GM21529 (cell line): Measurements from ENCODE around the gene BANK1.

Source experiments
- ATAC-seq: cut with Tn5 transposase; IDR thresholded peaks from one replicate; pipeline ENCODE4 v1.9.1; 2021; ENCODE audit not compliant: unreplicated experiment

The BANK1 gene

DNA sequence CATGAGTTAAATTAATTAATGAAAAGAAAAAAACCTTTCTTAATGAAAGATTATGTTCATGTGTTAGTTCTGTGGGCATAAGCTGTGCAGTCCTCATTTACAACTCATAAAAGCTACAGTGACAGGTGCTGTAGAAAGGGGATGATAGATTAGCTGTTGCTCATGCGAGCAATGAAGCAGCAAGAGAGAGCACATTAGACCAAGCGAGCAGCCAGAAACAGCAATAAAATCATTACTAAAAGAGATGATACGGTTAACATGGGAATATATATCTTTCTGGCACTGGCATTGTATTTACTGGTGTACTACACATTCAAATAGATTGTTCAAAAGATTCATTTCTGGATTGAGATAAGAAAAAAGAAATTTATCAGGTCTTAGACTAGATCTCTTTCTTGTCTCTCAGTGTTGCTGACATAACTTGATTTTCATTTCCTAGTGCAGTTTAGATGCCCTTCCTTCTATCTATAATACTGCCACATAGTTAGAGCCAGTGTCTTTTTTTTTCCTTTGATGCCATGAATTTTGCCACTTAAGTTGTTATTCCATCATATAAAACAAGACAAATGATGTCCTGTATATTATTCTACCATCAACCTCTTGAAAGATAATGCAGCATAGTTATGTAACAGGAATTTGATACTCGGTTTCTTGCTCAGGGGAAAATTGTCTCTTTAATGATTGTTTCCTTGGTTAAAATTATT is 164.6 kb downstream of the BANK1 start:
- ATAC-seq: no peak

DNA sequence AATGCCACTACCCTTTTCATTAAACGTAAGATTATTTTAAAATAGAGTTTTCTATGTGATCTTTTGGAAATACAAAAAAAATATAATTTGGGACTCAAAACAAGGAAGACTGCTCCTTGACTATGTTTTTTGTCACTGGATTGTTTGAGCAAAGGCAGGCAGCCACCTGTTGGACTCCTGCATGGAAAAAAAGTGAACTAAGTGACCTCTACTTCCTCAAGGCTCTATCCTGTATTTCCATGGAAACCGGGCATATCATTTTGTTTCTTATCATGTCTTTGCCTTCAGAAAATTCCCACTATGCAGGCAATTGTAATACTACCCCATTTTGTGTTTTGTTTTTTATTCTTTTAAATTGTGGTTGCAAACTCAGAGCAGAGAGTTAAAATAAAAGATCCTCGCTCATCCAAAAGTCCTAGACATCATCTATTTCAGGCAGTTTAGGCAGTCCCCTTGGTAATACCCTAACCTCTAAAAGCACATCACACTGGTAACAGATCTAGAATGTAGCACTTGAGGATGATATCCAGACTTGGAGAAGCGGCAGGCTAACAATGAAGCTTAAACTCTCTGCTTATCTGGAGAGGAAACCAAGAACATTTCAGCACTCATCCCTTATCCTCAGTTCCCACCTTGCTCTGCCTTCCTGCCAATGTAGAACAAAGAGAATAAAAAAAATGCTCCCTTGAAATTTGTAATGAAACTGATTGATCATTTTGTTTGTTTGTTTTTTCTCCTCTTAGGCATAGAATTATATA is 165.7 kb downstream of the BANK1 start:
- no peak for ATAC-seq

DNA sequence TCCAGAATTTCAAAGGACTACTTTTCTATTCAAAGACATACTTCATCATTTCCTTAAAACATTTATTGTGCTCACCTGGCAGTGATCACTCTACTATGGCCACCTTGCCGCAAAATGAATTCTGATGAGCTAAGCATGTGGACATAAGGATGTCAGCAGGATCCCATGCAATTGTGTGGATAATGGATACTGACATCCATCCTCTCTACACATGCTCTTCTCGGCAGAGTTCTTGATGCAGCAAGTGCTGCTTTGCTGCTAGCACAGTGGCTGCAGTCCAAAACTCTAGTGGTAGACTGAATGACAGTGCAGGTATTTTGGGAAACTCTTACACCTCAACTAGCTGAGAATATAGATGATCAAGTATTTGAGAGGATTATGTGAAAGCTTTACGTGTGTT is 168.0 kb downstream of the BANK1 start:
- no peak for ATAC-seq

DNA sequence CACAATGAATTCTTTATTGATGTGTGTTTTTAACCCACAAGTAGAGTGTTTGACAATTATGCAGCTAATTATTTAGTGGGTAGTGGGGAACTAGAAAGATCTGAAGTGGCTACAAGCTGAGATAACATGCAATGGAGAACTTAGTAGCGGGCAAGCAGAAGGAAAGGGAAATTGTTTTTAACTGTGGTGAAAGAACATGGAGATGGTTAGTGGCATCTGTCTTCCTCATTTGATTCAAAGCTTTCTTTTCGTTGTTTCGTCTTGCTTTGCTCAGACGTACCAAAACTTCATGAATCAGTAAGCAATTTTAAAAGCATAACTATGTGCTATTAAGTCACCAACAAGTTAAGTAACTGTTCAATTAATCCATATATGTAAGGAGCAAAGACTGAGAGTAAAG is 169.9 kb downstream of the BANK1 start:
- ATAC-seq: no peak

DNA sequence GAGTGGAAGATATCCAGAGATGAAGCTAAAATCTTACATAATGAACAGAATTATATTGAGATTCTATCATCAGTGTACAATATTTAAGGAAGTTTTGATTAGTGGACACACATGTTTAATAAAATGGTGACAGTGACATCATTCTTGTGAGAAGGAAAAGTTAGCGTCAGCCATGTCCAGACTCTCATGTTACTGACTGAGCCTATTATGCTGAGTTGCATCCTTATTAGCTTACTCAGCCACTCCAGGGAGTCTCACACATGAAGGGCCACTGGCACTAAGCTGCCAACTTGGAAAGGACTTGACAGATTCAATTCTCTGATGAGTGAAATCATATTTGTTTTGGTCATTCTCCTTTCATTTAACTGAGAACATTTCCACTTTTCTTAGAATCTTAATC is 170.6 kb downstream of the BANK1 start:
- ATAC-seq: no peak

DNA sequence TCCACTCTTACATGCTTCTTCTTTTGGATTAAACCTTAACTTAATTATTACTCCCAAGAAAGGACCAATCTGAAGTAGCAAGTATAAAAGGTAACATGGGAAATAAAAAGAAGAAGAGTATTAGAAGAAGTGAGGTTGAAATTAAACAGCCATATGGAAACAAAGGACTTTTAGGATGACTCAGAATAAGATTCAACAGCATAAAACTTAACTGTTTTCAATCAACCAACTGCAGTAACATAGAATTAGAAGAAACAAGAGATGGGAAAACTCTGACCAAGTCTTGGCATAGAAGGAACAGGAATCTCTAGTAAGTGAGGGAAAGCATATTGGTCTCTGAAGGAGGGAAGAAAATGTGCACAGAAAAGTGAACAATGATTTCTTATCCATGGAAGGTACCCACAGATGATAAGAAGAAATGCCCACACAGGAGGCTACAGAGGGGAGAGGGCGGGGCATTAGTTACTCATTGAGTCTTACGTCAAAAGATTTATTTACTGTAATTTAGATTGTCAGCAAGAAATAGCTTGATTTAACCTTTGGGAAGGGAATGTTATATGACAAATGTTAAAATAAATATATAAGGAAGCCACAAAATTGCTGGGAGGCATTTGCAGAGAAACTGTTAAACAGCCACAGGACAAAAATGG is 177.3 kb downstream of the BANK1 start:
- no peak for ATAC-seq

DNA sequence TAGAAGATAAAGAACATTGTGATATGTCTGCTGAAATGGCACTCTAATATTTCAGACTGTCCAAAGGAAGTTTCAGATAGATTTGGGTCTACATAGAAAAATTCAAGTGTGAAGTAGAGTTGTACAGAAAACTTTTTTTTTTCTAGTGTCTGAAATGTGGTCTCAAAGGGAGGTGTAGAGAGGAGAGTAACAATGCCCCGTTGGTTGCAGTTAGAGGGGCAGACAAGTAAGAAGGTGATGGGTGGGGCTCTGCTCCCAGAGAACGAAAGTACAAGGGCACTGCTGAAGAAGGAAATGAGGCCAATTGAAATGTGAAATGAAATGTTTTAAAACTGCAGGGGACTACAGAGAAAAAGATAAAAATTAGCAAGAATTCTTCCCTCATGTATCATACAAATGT is 177.8 kb downstream of the BANK1 start:
- no peak for ATAC-seq

DNA sequence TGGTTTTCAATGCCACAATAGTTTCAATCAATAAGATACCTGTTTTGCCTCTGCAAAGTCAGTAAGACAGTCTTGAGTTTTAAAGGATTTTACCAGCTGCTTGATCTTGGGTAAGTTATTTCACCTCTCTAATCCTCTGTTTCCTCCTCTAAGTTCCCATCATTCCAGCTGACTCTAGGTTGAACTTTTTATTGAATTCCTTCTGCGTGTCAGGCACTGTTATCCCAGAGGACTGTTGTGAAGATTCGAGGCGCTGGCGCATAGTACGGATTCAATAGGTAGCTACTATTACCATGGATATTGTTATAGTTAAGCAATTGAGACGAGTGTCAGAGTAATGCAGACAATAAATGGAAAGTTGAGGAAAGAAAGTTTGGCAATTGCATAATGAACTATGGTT is 179.4 kb downstream of the BANK1 start:
- ATAC-seq: no peak

DNA sequence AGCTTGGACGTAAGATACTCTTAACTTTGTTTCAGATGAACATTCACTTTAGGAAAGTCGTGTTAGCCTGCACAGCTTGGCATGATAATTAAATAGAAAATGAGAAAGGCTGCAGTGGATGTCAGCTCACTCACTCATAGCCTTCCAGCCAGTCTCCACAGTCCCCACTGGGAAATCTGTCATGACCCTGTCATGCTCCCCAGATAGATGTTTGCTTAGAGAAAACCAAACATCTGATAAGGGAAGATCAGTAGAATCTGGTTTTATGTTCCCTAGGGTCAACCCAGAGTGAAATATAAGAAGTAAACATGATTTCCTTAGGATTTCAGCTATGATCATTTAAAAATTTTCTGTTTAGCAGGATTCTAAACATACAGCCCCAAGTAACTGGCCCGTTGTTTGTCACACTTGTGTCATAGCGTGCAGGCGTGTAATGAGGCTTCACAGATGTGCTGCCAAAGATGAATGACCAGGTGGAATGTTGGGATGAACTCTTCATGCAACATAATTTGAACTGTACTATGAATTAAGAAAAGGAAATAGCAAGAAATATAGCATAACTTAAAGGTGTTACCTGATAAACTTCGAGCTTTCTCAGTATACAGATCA is 180.1 kb downstream of the BANK1 start:
- no peak for ATAC-seq

DNA sequence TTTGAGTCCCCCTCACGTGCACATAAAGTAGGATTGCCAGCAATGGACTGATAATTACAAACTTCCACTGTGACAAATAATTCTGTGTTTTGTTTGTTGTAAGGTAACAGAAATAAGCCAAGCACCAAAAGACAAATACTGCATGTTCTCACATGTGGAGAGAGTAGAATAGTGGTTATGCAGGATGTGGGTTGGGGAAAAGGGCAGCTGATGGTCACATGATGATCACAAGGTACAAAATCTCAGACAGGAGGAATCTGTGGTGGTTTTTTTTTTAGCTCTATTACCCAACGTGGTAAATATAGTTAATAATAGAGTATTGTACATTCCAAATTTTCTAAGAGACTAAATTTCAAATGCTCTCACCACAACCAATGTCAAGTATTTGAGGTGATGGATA is 182.3 kb downstream of the BANK1 start:
- ATAC-seq: no peak

DNA sequence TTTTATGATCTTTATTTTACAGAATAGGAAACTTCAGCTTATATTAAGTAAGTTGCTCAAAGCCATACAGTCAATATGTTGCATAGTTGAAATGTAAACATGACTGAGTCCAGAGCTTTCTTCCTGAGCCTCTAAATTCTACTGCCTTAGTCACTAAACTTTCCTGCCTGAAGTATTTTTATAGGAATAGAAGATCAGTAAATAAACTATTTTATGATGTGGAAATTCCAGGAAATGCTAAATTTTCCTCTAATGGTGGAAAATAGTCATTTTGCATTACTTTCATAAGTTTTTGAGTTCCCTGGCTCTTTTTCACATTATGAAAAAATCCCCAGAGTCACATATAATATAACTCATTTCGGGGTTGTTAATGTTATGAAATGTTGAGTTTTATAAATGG is 182.8 kb downstream of the BANK1 start:
- ATAC-seq: no peak

DNA sequence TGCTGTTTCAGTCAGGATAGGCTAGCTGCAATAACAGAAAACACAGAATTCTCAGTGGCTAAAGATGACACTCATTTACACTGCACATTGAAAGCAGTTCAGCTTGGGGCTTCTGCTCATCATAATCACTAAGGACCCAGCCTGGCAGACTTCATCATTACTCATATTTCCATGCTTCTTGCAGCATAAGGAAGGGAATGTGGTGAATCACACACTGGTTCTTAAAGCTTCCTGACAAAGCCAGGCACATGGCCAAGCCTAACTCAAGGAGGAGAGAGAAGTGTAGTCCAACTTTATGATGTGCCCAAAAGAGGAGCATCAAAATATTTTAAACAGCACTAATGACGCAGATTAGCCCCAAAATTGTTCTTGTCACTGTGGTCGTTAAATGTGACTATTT is 186.5 kb downstream of the BANK1 start:
- ATAC-seq: no peak

DNA sequence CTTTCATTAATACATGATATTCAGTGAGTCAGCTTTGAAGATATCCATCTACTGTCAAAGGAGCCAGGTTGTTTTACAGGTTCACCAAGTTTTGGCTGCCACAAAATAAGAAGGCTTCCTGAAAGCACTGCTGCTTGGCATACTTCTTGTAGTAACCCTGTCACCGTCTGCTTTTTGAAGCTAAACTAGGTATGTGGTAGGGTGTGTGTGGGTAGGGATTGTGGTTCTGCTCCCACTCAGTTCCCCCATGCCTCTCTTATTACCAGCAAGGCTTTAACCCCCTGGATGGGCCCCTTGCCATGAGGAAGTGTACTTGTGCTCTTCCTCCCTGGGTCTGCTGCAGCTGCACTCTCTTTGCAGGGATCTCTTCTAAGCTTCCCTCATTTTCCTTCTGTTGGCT is 191.2 kb downstream of the BANK1 start:
- ATAC-seq: no peak

DNA sequence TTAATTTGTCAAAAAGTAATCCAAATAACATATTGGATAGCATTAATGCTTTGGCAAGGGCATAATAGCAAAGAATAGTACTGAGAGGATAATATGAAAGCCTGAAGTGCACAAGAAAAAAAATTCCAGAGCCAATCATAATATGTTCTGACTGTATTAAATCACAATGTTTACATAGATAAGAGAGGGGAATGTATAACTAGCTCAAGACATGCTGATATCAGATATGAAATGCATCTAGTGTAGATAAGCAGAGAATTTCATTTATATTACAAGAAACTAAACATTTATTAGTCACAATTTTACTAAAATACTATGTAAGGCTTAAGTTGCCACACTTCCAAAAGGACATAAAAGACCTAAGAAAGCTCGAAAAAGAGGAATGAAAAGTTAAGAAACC is 193.3 kb downstream of the BANK1 start:
- no peak for ATAC-seq

DNA sequence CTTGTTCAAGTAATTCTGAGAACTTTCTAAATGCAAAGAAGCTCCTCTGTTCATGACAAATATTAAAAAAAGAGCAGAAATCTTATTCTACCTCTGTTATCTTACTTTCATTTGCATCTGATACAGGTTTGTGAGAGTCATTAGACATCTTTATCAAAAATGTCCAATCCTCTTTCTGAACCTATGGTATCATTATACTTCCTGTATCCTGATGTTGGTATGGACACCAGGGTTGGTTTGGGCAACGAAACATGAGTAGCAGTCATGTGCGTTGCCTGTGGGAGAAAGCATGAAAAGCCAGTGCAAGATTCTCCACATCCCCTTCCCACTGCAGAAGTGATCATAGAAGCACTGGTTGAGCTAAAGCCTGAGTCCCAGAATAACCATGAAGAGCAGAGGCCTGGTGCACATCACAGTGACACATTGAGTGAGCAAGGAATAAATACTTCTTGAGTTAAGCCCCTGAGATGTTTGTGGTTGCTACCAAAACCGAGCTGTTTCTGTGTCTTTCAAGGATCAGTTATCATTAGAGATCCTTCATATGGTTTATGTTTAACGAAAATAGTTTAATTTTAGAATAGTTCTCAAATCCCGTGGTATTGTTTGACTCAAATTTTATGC is 197.2 kb downstream of the BANK1 start:
- peak; percentile 90 for ATAC-seq

DNA sequence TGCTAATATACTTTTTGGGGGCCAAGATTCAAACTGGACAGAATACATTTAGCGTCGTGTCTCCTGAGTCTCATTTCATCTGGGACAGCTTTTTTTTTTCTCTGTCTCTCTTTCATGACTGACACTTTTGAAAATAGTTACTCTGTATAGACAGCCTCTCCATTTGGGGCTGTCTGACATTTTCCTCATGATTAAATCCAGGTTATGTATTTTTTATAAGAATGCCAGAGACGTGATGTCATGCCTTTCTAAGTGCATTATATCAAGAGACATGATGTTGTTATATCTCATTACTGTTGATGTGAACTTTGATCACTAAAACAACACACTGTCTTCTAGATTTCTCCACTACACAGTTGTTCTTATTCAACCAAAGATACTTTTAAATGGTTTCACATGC is 199.0 kb downstream of the BANK1 start:
- ATAC-seq: no peak

DNA sequence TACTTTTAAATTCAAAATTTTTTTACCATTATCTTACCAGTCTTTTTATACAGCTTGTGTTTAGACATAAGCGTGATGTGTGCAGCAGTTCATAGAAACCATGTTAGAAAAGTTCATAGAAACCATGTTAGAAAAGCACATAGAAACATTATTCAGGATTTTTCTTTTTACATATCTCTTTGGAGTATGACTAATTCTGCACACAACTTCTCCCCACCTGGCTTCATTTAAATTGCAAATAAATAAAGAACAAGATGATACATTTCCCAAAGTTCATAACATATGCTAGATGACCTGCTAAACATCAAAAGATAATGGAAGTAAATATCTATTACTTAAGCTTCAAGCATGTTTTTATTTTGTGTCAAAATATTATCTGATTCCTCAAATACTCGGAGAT is 201.9 kb downstream of the BANK1 start:
- no peak for ATAC-seq

DNA sequence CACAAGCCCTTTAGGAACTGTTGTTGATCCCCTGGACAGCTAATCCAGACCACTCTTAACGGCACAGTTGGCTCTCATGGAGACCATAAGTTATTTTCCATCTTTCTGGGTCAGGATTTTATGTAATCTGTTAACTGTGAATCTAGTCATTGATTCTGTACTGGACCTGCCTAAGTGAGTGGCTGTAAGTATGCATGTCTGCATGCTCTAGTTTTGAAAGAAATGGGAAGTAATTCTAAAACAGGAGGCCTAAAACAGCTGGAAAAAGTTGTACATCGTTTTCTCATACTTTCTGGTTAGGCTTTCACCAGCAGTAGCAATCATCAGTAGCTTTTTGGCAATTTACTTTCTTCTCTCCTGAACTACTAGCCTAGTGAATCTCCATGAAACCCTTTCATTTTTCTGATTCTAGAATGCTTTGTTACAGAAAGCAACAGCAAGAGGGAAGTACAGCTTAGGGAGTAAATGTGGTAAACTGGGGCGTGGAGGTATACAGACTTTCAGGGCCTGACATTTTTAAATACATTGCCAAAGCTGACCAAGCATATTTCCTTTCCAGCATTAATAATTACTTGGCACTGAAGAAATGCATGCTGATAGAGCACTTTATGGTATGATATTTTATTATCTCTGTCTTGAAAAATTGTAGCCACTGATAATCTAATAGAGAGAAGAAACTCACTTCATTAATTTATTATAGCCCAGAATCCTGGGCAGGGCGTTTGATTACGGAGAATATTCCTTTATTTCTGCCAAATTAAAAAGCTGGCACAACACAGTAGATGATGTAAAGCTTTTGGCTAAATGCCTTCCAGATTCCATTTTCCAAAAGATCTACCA is 202.7 kb downstream of the BANK1 start:
- ATAC-seq: no peak

DNA sequence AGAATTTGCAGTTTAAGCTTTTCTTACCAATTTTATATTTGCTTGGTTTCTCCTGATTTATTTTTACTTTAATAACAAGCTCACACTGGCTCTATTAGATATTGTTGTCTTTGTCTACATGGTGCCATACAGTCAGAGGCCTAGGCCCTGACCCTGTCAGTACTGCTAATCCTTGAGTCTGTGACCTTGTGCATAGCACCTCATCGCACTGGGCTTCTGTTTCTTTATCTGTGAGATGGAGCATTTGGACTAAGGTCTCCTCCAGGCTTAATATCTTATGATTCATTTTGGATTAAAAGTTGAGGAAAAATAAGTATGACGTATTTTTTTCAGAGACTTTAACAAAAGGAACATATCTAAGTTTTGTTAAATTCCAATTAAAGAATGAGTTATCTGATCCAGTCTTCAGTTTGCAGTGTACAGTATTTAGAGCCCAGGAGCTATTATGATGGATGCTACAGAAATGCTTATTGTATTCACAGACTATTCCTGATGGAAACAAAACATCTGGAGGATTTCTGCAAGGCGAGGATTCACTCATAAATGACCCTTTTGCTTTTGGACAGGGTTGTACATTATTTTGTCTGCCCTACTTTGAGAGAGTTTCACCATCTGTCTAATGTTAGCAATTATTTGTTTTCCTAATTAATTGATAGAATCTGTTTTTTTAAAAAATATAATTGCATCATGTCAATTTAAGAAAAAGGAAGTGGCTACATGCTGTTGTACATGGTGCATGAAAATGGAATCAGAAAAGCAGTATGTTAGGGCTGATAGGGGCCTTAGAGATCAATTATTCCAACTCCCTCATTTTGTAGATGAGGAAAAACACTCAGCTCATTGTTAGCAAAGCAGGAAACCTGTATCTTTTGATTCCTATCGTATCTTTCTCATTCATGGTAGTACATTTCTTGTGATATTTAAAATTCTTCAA is 203.6 kb downstream of the BANK1 start:
- no peak for ATAC-seq
